Glutamatergic neuron (in vitro differentiated cells): ENCODE results near the gene OAF. TPM values are rescaled to one million over a fixed set of nuclear protein-coding genes. Genes with fewer than 3 reads are reported as not detected.

Experiments
- DNase-seq: peaks from one replicate; pipeline ENCODE4 v3.0.0; 2022
- H3K27ac Mint-ChIP-seq: one replicate; pipeline ENCODE4 v1.8.0; 2020; ENCODE audit warnings: mild to moderate bottlenecking, mixed read lengths, inconsistent platforms; ENCODE audit not compliant: unreplicated experiment
- H3K27me3 Mint-ChIP-seq: one replicate; pipeline ENCODE4 v1.8.0; 2020; ENCODE audit warnings: mild to moderate bottlenecking, moderate library complexity, mixed read lengths, inconsistent platforms; ENCODE audit not compliant: unreplicated experiment
- H3K36me3 Mint-ChIP-seq: one replicate; pipeline ENCODE4 v1.8.0; 2020; ENCODE audit warnings: mild to moderate bottlenecking, mixed read lengths, inconsistent platforms; ENCODE audit not compliant: unreplicated experiment
- H3K4me1 Mint-ChIP-seq: one replicate; pipeline ENCODE4 v1.8.0; 2020; ENCODE audit warnings: mild to moderate bottlenecking, low read depth, mixed read lengths, inconsistent platforms; ENCODE audit not compliant: unreplicated experiment
- H3K4me3 Mint-ChIP-seq: one replicate; pipeline ENCODE4 v1.8.0; 2020; ENCODE audit warnings: mild to moderate bottlenecking, mixed read lengths, inconsistent platforms; ENCODE audit not compliant: unreplicated experiment
- H3K9me3 Mint-ChIP-seq: one replicate; pipeline ENCODE4 v1.8.0; 2020; ENCODE audit warnings: mild to moderate bottlenecking, moderate library complexity, mixed read lengths, inconsistent platforms; ENCODE audit not compliant: unreplicated experiment
- CTCF ChIP-seq: fragments of 200-600 bp; sonication (generic); IDR thresholded peaks from one replicate; pipeline ENCODE4 v1.5.0; 2021; ENCODE audit not compliant: partially characterized antibody, unreplicated experiment
- total RNA-seq: library from RNA; stranded (reverse); fragmentation: NEBNext Ultra II Directional; extraction: Animal tissue kit (Norgen Biotek cat#: 25700); gene quantifications from one replicate; pipeline ENCODE4 v1.2.1, GENCODE V29; 2021; ENCODE audit not compliant: unreplicated experiment

The OAF gene
- total RNA-seq, 1 donor from 2014 or later: not detected

- Mint-ChIP-seq H3K36me3 (no peaks in the 10 kb centered on the region), H3K4me3 (no peak overlapping the region), H3K9me3 (peaks cover 3% of the 10 kb centered on the region), H3K4me1 (no peaks in the 10 kb centered on the region), H3K27ac (no peak overlapping the region), H3K27me3 (peaks cover 17% of the 10 kb centered on the region)
- TF ChIP-seq CTCF: no peak
- no peak for DNase-seq
These were observed 12.1 kb downstream of the OAF start for GRCh38 chr11:120222916-120223315.

- no peak overlapping the region for H3K4me3 Mint-ChIP-seq
- no peak for TF ChIP-seq CTCF
- H3K9me3 Mint-ChIP-seq: peaks cover 3% of the 10 kb centered on the region
- no peak for DNase-seq
- no peaks in the 10 kb centered on the region for H3K36me3 Mint-ChIP-seq
- H3K27ac Mint-ChIP-seq: no peak overlapping the region
- peaks cover 13% of the 10 kb centered on the region for H3K27me3 Mint-ChIP-seq
- no peaks in the 10 kb centered on the region for H3K4me1 Mint-ChIP-seq
These were observed 13.0 kb downstream of the OAF start for GRCh38 chr11:120223793-120224192.

GRCh38 chr11:120224361-120224760, 13.5 kb downstream of the OAF start:
- Mint-ChIP-seq H3K36me3 (no peaks in the 10 kb centered on the region), H3K4me3 (no peak overlapping the region), H3K27me3 (peaks cover 13% of the 10 kb centered on the region), H3K27ac (peak overlapping the region; percentile 38), H3K4me1 (no peaks in the 10 kb centered on the region), H3K9me3 (peaks cover 3% of the 10 kb centered on the region)
- no peak for TF ChIP-seq CTCF
- no peak for DNase-seq

- no peak for DNase-seq
- H3K4me1 Mint-ChIP-seq: no peaks in the 10 kb centered on the region
- H3K36me3 Mint-ChIP-seq: no peaks in the 10 kb centered on the region
- H3K9me3 Mint-ChIP-seq: peaks cover 3% of the 10 kb centered on the region
- TF ChIP-seq CTCF: no peak
- no peak overlapping the region for H3K27ac Mint-ChIP-seq
- peaks cover 12% of the 10 kb centered on the region for H3K27me3 Mint-ChIP-seq
- no peak overlapping the region for H3K4me3 Mint-ChIP-seq
These were observed 14.4 kb downstream of the OAF start for GRCh38 chr11:120224972-120225909.

GRCh38 chr11:120226242-120226641, 15.4 kb downstream of the OAF start:
- H3K27ac Mint-ChIP-seq: no peak overlapping the region
- peaks cover 6% of the 10 kb centered on the region for H3K27me3 Mint-ChIP-seq
- H3K9me3 Mint-ChIP-seq: peaks cover 3% of the 10 kb centered on the region
- H3K4me1 Mint-ChIP-seq: no peaks in the 10 kb centered on the region
- no peak overlapping the region for H3K4me3 Mint-ChIP-seq
- TF ChIP-seq CTCF: no peak
- no peak for DNase-seq
- H3K36me3 Mint-ChIP-seq: no peaks in the 10 kb centered on the region
